PC-9 (cell line): ENCODE data around the gene CPXM2. TPM values are rescaled to one million over a fixed set of nuclear protein-coding genes. Genes with fewer than 3 reads are reported as not detected.

Experiments
- BruUV-seq: library from RNA; stranded (reverse); fragments of 400-500 nt; replicated peaks from 2 replicates; lab custom pipeline; 2021; lab: Mats Ljungman, UMichigan
- CTCF ChIA-PET: fragments of 300-600 bp; sonication (Branson Sonifier 250); formaldehyde crosslinking; loops from one replicate; lab custom pipeline; 2022; ENCODE audit warnings: antibody characterized with exemption; lab: Charles Lee
- POLR2A ChIA-PET: fragments of 300-600 bp; sonication (Branson Sonifier 250); formaldehyde crosslinking; loops from one replicate; lab custom pipeline; 2022; ENCODE audit warnings: antibody characterized with exemption; ENCODE audit not compliant: unreplicated experiment; lab: Charles Lee
- DNase-seq, 2 experiments: peaks; one replicate each; pipeline versions ENCODE4 v3.0.0 to v3.0.0-alpha.2; 2015 to 2022; ENCODE audit warnings: mixed read lengths in 1 of 2
- H2AFZ ChIP-seq: fragments of 200-600 bp; sonication (generic); 2 replicates; pipeline ENCODE4 v1.8.1; 2017; ENCODE audit warnings: antibody characterized with exemption
- H3F3A ChIP-seq: fragments of 200-600 bp; sonication (generic); 2 replicates; pipeline ENCODE4 v1.8.1; 2017; ENCODE audit warnings: antibody characterized with exemption, mild to moderate bottlenecking, low read depth; ENCODE audit not compliant: insufficient read depth
- H3K27ac ChIP-seq: fragments of 200-600 bp; sonication (generic); 2 replicates; pipeline ENCODE4 v1.6.1; 2016; ENCODE audit warnings: mixed run types
- H3K27me3 ChIP-seq: fragments of 200-600 bp; sonication (generic); 2 replicates; pipeline ENCODE4 v1.6.1; 2016; ENCODE audit warnings: low read depth, mixed run types; ENCODE audit not compliant: insufficient read depth
- H3K36me3 ChIP-seq: fragments of 200-600 bp; sonication (generic); 2 replicates; pipeline ENCODE4 v1.6.1; 2016; ENCODE audit warnings: low read depth, mixed run types
- H3K4me1 ChIP-seq: fragments of 200-600 bp; sonication (generic); replicated peaks from 2 replicates; pipeline ENCODE4 v1.6.1; 2016; ENCODE audit warnings: mixed run types; ENCODE audit not compliant: insufficient read depth
- H3K4me2 ChIP-seq: fragments of 200-600 bp; sonication (generic); 2 replicates; pipeline ENCODE4 v1.6.1; 2017; ENCODE audit warnings: mixed run types
- H3K4me3 ChIP-seq: fragments of 200-600 bp; sonication (generic); 2 replicates; pipeline ENCODE4 v1.6.1; 2016; ENCODE audit warnings: mixed run types
- H3K79me2 ChIP-seq: fragments of 200-600 bp; sonication (generic); 2 replicates; pipeline ENCODE4 v1.6.1; 2017; ENCODE audit warnings: low read depth, mixed run types
- H3K9me2 ChIP-seq: fragments of 200-600 bp; sonication (generic); 2 replicates; pipeline ENCODE4 v1.8.1; 2017; ENCODE audit warnings: mild to moderate bottlenecking; ENCODE audit not compliant: insufficient read depth
- H3K9me3 ChIP-seq: fragments of 200-600 bp; sonication (generic); 2 replicates; pipeline ENCODE4 v1.8.1; 2016; ENCODE audit warnings: low read depth; ENCODE audit not compliant: insufficient read depth
- H4K20me1 ChIP-seq: fragments of 200-600 bp; sonication (generic); 2 replicates; pipeline ENCODE4 v1.8.1; 2017; ENCODE audit not compliant: insufficient read depth
- CTCF ChIP-seq: fragments of 200-600 bp; sonication (generic); conservative IDR thresholded peaks from 2 replicates; pipeline ENCODE4 v1.6.1; 2017; ENCODE audit warnings: mixed run types, antibody characterized with exemption, mild to moderate bottlenecking, moderate library complexity
- EZH2 ChIP-seq: fragments of 200-600 bp; sonication (generic); IDR thresholded peaks from 2 replicates; pipeline ENCODE4 v1.8.0; 2017; ENCODE audit warnings: antibody characterized with exemption, low read depth
- intact Hi-C: fragments of 100-400 bp; cut with micrococcal nuclease; formaldehyde crosslinking; loops from one replicate; pipeline ENCODE4 v1.10.0; 2022; ENCODE audit not compliant: unreplicated experiment
- total RNA-seq: library from RNA; stranded (reverse); gene quantifications from 2 replicates; pipeline ENCODE4 v1.2.3, GENCODE V29; 2021

Gene CPXM2
- total RNA-seq, 1 experiment from 2014 or later = not detected

DNA sequence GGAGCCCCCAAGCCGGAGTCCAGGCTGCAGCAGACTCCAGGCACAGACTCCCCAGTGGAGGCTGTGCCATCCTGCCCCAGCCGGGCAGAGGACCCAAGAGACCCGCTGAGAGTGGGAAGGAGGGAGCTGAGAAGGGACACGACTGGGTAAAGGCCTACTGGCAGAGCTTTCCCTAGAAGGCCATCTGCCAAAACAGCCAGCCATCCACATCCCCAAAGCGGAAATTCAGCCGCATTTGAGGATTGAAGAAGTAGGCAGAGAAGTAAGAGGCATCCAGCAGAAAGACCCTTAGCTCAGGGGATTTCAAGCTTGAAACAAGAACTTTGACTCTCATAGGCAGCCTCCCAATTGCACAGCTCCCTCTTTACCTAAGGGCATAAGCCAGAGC is 857 bp downstream of the CPXM2 start:
- no peaks in the 10 kb centered on the region for H3K36me3 ChIP-seq
- no peak for DNase-seq
- H3K9me3 ChIP-seq = no peaks in the 10 kb centered on the region
- no peak overlapping the region for H3K4me3 ChIP-seq
- ChIA-PET CTCF (no interaction called here), POLR2A (no interaction called here)
- H3F3A ChIP-seq = no peaks in the 10 kb centered on the region
- H2AFZ ChIP-seq = no peak overlapping the region
- H3K27ac ChIP-seq = no peak overlapping the region
- no peak for TF ChIP-seq CTCF
- TF ChIP-seq EZH2 = no peak
- H3K79me2 ChIP-seq = no peaks in the 10 kb centered on the region
- no peaks in the 10 kb centered on the region for H3K9me2 ChIP-seq
- intact Hi-C loops = no loop called here
- H3K4me2 ChIP-seq = no peak overlapping the region
- H3K27me3 ChIP-seq = peaks cover 55% of the 10 kb centered on the region
- H4K20me1 ChIP-seq = no peaks in the 10 kb centered on the region
- BruUV-seq = no TSS peak
- no peaks in the 10 kb centered on the region for H3K4me1 ChIP-seq

DNA sequence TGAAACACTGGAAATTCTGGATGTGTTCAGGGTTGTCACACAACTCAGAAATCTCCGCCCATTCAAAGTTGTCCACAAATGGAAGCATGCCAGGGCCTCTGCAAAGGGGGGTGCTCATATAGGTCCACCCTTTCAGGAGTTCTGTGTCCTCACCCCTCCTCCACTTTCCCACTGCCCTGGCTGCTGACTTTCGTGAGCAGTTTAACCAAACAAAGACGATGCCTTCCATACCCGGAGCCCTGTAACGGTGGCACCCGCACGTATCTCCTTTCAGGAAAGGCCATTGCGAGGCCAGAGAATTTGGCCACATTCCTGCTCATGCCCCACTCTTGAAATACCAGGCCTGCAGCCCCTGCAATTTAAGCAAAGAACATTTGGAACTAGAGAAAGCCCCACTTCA is 1.4 kb downstream of the CPXM2 start:
- CTCF ChIA-PET = no interaction called here
- no peak overlapping the region for H3K4me2 ChIP-seq
- H4K20me1 ChIP-seq = no peaks in the 10 kb centered on the region
- no peak overlapping the region for H2AFZ ChIP-seq
- H3K27ac ChIP-seq = no peak overlapping the region
- H3F3A ChIP-seq = no peaks in the 10 kb centered on the region
- intact Hi-C loops = no loop called here
- H3K4me3 ChIP-seq = no peak overlapping the region
- H3K79me2 ChIP-seq = no peaks in the 10 kb centered on the region
- no peaks in the 10 kb centered on the region for H3K9me2 ChIP-seq
- POLR2A ChIA-PET = no interaction called here
- DNase-seq = no peak
- H3K4me1 ChIP-seq = no peaks in the 10 kb centered on the region
- no peaks in the 10 kb centered on the region for H3K9me3 ChIP-seq
- BruUV-seq = no TSS peak
- H3K27me3 ChIP-seq = peaks cover 49% of the 10 kb centered on the region
- TF ChIP-seq EZH2 (no peak), CTCF (no peak)
- no peaks in the 10 kb centered on the region for H3K36me3 ChIP-seq

DNA sequence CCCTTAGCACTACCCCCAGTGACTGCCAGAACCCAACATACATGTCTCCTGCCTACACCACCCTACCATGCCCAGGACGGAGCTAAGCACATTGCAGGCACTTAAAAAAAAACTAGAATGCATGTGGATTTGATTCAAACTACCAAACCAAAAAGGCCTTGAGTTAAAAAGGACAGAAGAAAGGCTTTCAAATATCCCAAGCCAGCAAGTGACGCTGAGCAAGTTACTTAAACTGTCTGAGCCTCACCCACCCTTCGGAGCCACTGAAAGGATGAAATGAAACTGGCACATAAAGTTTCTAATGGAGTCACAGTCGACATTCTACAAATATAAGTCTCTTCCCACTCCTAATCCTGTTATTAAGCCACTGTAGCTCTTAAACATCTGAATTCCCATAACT is 1.8 kb downstream of the CPXM2 start:
- no peak overlapping the region for H2AFZ ChIP-seq
- no peak for DNase-seq
- intact Hi-C loops = no loop called here
- no peaks in the 10 kb centered on the region for H3K9me3 ChIP-seq
- no peaks in the 10 kb centered on the region for H3K9me2 ChIP-seq
- TF ChIP-seq CTCF (no peak), EZH2 (no peak)
- peaks cover 49% of the 10 kb centered on the region for H3K27me3 ChIP-seq
- ChIA-PET CTCF (no interaction called here), POLR2A (no interaction called here)
- no peaks in the 10 kb centered on the region for H3K79me2 ChIP-seq
- no peaks in the 10 kb centered on the region for H3K4me1 ChIP-seq
- H4K20me1 ChIP-seq = no peaks in the 10 kb centered on the region
- BruUV-seq = no TSS peak
- no peaks in the 10 kb centered on the region for H3K36me3 ChIP-seq
- no peak overlapping the region for H3K4me3 ChIP-seq
- H3F3A ChIP-seq = no peaks in the 10 kb centered on the region
- no peak overlapping the region for H3K4me2 ChIP-seq
- no peak overlapping the region for H3K27ac ChIP-seq
